Measurements from ENCODE around the gene SETDB2. TPM values are rescaled to one million over a fixed set of nuclear protein-coding genes. Genes with fewer than 3 reads are reported as not detected.

Gene SETDB2
- total RNA-seq, 4 donors from 2014 or later: 10.3 to 18.2 (median 14.5) TPM

DNA sequence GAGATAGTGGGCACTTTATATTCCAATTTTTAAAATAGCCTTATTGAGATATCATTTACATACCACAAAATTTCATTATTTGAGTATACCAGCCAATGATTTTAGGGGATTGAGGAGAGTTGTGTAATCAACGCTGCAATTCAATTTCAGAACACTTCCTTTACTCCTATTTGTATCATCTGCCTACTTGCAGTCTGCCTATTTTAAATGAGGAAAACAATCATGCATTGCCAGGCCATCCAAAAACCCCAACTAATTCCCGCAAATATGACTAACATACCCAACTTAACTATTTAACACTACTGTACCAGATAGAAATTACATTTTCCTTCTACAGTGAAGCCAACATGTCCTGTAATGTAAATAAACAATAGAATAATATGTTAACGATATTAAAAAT lies 26.9 kb upstream of the SETDB2 start:
- TF ChIP-seq, protein P1, sequence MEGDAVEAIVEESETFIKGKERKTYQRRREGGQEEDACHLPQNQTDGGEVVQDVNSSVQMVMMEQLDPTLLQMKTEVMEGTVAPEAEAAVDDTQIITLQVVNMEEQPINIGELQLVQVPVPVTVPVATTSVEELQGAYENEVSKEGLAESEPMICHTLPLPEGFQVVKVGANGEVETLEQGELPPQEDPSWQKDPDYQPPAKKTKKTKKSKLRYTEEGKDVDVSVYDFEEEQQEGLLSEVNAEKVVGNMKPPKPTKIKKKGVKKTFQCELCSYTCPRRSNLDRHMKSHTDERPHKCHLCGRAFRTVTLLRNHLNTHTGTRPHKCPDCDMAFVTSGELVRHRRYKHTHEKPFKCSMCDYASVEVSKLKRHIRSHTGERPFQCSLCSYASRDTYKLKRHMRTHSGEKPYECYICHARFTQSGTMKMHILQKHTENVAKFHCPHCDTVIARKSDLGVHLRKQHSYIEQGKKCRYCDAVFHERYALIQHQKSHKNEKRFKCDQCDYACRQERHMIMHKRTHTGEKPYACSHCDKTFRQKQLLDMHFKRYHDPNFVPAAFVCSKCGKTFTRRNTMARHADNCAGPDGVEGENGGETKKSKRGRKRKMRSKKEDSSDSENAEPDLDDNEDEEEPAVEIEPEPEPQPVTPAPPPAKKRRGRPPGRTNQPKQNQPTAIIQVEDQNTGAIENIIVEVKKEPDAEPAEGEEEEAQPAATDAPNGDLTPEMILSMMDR (IDR thresholded peaks at IDR 0.05; ENCODE audit: low read depth): no peak

DNA sequence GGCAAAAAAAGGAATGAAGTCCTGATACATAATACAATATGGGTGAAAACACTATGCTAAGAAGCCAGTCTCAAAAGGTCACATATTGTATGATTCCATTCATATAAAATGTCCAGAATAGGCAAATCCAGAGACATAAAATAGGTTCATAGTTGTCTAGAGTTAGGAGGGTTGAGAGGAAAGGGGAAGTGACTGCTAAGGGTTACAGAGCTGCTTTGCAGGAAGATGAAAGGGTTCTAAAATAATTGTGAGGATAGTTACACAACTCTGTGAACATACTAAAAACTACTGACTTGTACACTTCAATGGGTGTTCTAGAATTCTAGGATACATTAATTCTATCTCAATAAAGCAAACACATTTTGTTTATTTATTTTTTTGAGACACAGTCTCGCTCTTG lies 25.9 kb upstream of the SETDB2 start:
- TF ChIP-seq, protein P1 (IDR thresholded peaks at IDR 0.05; ENCODE audit: low read depth): no peak

DNA sequence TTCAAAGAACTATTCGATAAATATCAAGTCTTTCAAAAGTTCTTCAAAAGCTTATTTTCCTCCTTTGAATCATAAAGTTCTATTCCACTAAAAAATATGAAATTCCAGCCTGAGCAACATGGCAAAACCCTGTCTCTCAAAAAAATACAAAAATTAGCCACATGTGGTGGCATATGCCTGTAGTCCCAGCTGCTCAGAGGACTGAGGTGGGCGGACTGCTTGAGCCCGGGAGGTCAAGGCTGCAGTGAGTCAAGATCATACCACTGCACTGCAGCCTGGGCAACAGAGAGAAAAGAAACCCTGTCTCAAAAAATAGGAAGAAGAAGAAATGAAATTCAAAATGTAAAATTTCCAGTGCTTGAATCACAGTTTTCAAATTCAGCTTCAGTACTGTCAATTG lies 24.8 kb upstream of the SETDB2 start:
- TF ChIP-seq, protein P1 (IDR thresholded peaks at IDR 0.05; ENCODE audit: low read depth): no peak

DNA sequence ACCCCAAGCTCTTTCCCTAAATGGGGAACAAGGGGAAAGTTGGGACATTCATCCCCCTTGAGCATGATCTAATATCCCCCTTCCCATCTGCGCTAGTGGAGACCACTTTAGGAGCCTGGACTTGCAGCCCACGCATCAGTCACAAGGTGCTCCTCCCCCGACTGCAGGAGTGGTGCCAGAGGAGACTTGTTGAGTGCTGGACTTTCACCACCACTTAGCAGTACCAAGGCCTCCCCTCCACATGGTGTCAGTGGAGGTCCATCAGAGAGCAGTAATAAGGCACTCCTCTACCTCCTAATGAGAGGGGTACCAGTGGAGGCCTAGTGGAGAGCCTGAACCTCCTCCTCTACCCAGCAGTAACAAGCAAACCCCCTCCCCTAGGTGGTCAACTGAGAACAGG lies 22.7 kb upstream of the SETDB2 start:
- TF ChIP-seq, protein P1 (IDR thresholded peaks at IDR 0.05; ENCODE audit: low read depth): no peak

DNA sequence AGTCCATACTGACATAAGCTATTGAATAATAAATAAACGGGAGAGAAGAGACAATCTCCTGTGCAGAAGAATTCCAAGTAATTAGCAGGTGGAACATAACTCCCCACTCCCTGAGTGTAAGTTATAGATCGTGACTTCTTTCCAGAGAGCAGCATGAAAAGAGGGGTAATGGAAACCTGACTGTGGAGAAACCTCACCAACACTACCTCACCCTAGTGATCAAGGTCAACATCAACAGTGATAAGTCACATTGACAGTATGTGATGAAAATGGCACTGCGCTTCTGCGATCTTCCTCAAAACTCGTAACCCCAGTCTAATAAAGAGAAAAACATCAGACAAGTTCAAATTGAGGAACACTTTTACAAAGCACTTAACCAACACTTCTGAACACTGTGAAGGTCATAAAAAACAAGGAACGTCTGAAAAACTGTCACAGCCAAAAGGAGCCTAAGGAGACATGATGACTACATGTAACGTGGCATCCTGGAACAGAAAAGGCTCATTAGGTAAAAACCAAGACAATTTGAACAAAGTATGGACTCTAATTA lies 20.0 kb upstream of the SETDB2 start:
- TF ChIP-seq, protein P1 (IDR thresholded peaks at IDR 0.05; ENCODE audit: low read depth): no peak

DNA sequence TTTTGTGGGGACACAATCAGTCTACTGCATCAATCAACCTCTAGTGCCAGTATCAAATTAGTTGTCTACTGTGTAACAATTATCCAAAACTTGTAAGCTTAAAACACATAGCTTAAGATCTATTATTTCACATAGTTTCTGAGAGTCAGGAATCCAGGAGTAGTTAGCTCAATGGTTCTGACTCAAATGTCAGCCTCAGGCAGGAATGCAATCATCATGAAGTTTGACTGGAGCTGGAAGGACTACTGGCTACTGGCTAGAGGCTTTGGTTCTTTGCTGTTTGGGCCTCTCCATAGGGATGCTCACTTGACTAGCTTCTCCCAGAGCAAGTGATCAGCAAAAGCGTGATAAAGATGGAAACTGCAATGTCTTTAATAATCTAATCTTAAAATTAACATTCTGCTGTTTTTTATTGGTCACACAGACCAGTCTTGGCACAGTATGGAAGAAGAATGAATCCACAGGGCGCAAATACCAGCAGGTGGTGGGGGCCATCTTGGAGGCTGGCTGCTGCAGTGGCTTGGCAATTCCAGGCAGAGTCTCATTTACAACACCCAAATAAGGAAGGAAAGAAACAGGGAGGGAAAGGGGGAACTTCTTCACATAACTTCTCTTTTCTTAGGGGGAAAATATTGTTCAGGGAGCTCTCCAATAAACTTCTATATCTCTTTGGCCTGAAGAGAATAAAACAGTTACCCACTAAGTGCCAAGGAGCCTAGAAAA lies 15.9 kb upstream of the SETDB2 start:
- TF ChIP-seq, protein P1 (IDR thresholded peaks at IDR 0.05; ENCODE audit: low read depth): no peak

DNA sequence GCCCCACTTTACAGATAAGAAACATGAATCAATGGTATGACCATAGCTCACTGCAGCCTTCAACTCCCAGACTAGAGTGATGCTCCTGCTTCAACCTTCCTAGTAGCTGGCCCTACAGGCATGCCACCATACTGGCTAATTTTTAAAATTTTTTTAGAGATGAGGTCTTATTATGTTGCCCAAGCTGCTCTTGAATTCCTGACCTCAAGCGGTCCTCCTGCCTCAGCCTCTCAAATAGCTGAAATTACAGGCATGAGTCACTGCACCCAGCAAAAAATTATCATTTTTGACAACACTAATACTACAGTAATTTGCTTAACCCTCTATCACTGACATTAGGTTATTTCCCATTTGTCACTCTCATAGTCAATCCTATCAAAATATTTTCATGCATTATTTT lies 15.0 kb upstream of the SETDB2 start:
- TF ChIP-seq, protein P1 (IDR thresholded peaks at IDR 0.05; ENCODE audit: low read depth): no peak

Measured in subcutaneous adipose tissue (tissue), 4 donors.